Calu3 (cell line): ENCODE results near the gene IRF2. TPM values are rescaled to one million over a fixed set of nuclear protein-coding genes. Genes with fewer than 3 reads are reported as not detected.

Source experiments
- BruUV-seq: library from RNA; stranded (reverse); fragments of 400-500 nt; replicated peaks from 2 replicates; lab custom pipeline; 2021; lab: Mats Ljungman, UMichigan
- CTCF ChIA-PET: fragments of 300-600 bp; sonication (Branson Sonifier 250); formaldehyde crosslinking; loops from one replicate; lab custom pipeline; 2022; ENCODE audit warnings: antibody characterized with exemption; lab: Charles Lee
- DNase-seq: peaks from one replicate; pipeline ENCODE4 v3.0.0; 2022
- H3K27ac Mint-ChIP-seq: one replicate; pipeline ENCODE4 v1.8.0; 2022; ENCODE audit warnings: mixed read lengths; ENCODE audit not compliant: unreplicated experiment
- H3K27me3 Mint-ChIP-seq: one replicate; pipeline ENCODE4 v1.8.0; 2022; ENCODE audit warnings: mixed read lengths; ENCODE audit not compliant: unreplicated experiment
- H3K36me3 Mint-ChIP-seq: one replicate; pipeline ENCODE4 v1.8.0; 2022; ENCODE audit warnings: mild to moderate bottlenecking, moderate library complexity, mixed read lengths; ENCODE audit not compliant: insufficient read depth, unreplicated experiment
- H3K4me1 Mint-ChIP-seq: one replicate; pipeline ENCODE4 v1.8.0; 2022; ENCODE audit warnings: mild to moderate bottlenecking, low read depth, mixed read lengths; ENCODE audit not compliant: unreplicated experiment
- H3K4me3 Mint-ChIP-seq: one replicate; pipeline ENCODE4 v1.8.0; 2022; ENCODE audit warnings: mild to moderate bottlenecking, low read depth, moderate library complexity, mixed read lengths; ENCODE audit not compliant: unreplicated experiment
- H3K9me3 Mint-ChIP-seq: one replicate; pipeline ENCODE4 v1.8.0; 2022; ENCODE audit warnings: low read depth, mixed read lengths; ENCODE audit not compliant: unreplicated experiment
- intact Hi-C: fragments of 100-400 bp; cut with micrococcal nuclease; formaldehyde crosslinking; loops from one replicate; pipeline ENCODE4 v1.10.0; 2022; ENCODE audit not compliant: unreplicated experiment
- total RNA-seq: library from RNA; stranded (reverse); gene quantifications from 2 replicates; pipeline ENCODE4 v1.2.3, GENCODE V29; 2022
- TF ChIP-seq, protein P1 (sequence below): fragments of 200-600 bp; IDR thresholded peaks from one replicate; pipeline ENCODE4 v1.8.0; 2022; ENCODE audit warnings: antibody characterized with exemption; ENCODE audit not compliant: unreplicated experiment

The IRF2 gene
- total RNA-seq, 1 experiment from 2014 or later: 27.3 TPM

DNA sequence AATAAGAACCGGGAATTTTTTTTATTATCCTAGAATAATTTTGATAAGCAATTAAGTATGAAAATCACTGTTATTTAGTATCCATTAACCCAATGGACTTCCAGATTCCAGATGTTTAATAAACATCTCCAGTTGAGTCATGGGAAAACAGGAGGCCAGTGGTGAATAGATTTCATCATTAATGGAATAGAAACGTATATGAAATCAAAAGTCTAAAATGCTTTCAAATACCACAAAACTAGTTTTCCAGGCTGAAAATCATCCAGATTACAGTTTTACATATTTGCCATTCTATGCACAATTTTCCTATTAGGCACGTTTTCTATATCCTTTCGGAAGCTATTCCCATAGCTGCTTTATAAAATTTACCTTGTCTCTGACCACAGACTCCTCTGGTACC, 35.0 kb downstream of the IRF2 start:
- H3K27me3 Mint-ChIP-seq: no peaks in the 10 kb centered on the region
- H3K9me3 Mint-ChIP-seq: no peaks in the 10 kb centered on the region
- H3K27ac Mint-ChIP-seq: no peak overlapping the region
- no peak for DNase-seq
- CTCF ChIA-PET: no interaction called here
- H3K4me3 Mint-ChIP-seq: no peak overlapping the region
- no peaks in the 10 kb centered on the region for H3K4me1 Mint-ChIP-seq
- TF ChIP-seq, protein P1, sequence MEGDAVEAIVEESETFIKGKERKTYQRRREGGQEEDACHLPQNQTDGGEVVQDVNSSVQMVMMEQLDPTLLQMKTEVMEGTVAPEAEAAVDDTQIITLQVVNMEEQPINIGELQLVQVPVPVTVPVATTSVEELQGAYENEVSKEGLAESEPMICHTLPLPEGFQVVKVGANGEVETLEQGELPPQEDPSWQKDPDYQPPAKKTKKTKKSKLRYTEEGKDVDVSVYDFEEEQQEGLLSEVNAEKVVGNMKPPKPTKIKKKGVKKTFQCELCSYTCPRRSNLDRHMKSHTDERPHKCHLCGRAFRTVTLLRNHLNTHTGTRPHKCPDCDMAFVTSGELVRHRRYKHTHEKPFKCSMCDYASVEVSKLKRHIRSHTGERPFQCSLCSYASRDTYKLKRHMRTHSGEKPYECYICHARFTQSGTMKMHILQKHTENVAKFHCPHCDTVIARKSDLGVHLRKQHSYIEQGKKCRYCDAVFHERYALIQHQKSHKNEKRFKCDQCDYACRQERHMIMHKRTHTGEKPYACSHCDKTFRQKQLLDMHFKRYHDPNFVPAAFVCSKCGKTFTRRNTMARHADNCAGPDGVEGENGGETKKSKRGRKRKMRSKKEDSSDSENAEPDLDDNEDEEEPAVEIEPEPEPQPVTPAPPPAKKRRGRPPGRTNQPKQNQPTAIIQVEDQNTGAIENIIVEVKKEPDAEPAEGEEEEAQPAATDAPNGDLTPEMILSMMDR: no peak
- intact Hi-C loops: no loop called here
- no TSS peak for BruUV-seq
- H3K36me3 Mint-ChIP-seq: no peaks in the 10 kb centered on the region

DNA sequence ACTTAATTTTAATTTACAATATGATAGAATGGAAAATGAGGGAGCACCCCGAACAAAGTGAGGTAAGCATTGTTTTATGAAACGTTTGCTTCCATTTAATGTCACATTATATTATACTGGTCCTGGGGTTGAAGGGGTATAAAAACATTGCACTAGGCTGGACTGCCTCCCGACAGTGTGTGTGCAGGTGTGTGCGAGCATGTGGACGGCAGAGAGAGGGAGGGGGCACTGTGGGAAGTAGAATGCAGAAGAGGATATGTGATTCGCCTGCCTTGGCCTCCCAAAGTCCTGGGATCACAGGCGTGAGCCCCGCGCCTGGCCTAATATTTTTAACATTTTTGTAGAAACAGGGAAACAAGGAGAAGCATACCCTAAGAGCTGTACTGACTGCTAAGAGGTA, 36.0 kb downstream of the IRF2 start:
- Mint-ChIP-seq H3K9me3 (no peaks in the 10 kb centered on the region), H3K4me1 (no peaks in the 10 kb centered on the region), H3K36me3 (peaks cover 1% of the 10 kb centered on the region), H3K4me3 (no peak overlapping the region), H3K27me3 (no peaks in the 10 kb centered on the region), H3K27ac (no peak overlapping the region)
- no TSS peak for BruUV-seq
- DNase-seq: no peak
- intact Hi-C loops: no loop called here
- CTCF ChIA-PET: interaction anchor here (0.6 kb wide), 1 partner anchor 177 kb away, joined by 11 read pairs; no protein-coding TSS in a partner anchor
- TF ChIP-seq, protein P1: no peak

DNA sequence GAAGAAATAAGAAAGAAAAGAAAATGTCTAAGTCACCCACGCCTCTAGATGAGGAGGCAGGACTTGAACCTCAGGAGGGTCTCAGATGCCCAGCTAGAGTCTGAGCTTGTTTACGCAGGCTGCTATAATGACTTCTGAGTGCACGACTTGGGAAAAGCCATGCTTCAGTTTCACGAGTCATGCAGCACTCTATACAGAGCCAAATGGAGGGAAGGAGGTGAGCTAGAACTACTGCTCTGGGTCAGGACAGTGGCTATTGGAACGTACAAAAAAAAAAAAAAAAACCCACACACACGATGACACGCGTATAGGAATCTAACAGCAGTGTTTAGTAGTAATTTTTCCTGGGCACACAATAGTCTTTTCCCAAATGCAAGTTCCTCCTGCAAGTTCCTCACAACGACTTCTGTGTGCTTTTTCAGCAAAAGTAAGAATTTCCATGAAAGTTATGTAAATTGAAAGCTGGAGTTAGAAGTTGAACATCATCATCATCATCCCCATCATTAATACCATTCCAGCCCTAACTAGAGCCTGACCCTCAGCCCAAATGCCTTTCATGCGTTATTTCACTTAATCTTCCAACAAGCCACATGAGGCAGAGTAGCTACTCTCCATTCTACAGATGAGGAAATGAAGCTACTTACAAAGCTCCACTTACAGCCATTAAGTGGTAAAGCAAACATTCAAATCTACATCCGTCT, 36.6 kb downstream of the IRF2 start:
- Mint-ChIP-seq H3K27me3 (no peaks in the 10 kb centered on the region), H3K4me3 (no peak overlapping the region), H3K27ac (no peak overlapping the region), H3K36me3 (peaks cover 7% of the 10 kb centered on the region), H3K4me1 (no peaks in the 10 kb centered on the region), H3K9me3 (no peaks in the 10 kb centered on the region)
- TF ChIP-seq, protein P1: no peak
- intact Hi-C loops: no loop called here
- CTCF ChIA-PET: interaction anchor here (0.6 kb wide), 1 partner anchor 176 kb away, joined by 11 read pairs; no protein-coding TSS in a partner anchor
- DNase-seq: no peak
- BruUV-seq: no TSS peak

DNA sequence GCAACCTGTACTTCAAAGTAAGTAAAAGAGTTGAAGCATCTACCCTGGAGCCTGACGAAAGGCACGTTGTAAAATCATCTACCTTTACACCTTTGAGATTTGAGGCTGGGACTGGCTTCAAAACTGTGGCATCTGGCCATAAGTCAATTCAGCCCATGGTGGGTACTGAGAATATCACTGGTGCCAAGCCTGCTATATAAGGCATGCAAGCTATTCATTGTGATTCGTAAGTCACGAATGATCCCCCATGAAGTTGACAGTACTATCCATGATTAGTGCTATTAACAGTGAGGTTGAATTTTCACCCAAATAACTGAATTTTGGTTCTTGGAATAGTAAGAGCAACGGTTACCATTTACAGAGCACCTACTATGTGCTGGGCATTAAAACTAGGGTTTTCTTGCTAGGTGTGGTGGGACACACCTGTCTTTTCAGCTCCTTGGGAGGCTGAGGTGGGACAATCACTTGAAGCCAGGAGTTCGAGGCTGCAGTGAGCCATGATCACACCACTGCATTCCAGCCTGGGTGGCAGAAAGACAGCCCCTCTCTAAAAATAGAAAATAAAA, 39.8 kb downstream of the IRF2 start:
- Mint-ChIP-seq H3K4me3 (no peak overlapping the region), H3K27ac (no peak overlapping the region), H3K36me3 (peaks cover 9% of the 10 kb centered on the region), H3K4me1 (no peaks in the 10 kb centered on the region), H3K27me3 (no peaks in the 10 kb centered on the region), H3K9me3 (no peaks in the 10 kb centered on the region)
- CTCF ChIA-PET: no interaction called here
- no peak for DNase-seq
- intact Hi-C loops: no loop called here
- TF ChIP-seq, protein P1: no peak
- no TSS peak for BruUV-seq
